H1 (cell line): ENCODE measurements around the gene SENP6. TPM values are rescaled to one million over a fixed set of nuclear protein-coding genes. Genes with fewer than 3 reads are reported as not detected.

Experiments used
- CTCF ChIA-PET: fragments of 300-600 bp; sonication (Branson Sonifier 250); formaldehyde crosslinking; loops from one replicate; lab custom pipeline; 2021; ENCODE audit not compliant: partially characterized antibody; lab: Charles Lee
- POLR2A ChIA-PET: fragments of 300-600 bp; sonication (Branson Sonifier 250); formaldehyde crosslinking; loops from one replicate; lab custom pipeline; 2021; ENCODE audit warnings: inconsistent platforms; ENCODE audit not compliant: partially characterized antibody; lab: Charles Lee
- DNase-seq, 2 experiments: peaks; one replicate each; pipeline versions ENCODE4 v3.0.0 to v3.0.0-alpha.2; 2010 to 2022; ENCODE audit warnings: low spot score in 2 of 2, low read depth in 1 of 2, mixed read lengths in 1 of 2
- FAIRE-seq: peaks from 2 replicates; lab custom pipeline; 2011; peaks lifted over from hg19 to GRCh38; lab: Jason Lieb, UNC
- H2AFZ ChIP-seq: 2 replicates; pipeline ENCODE4 v1.8.1; 2012; ENCODE audit warnings: low read length, inconsistent platforms
- H2AK5ac ChIP-seq: 2 replicates; pipeline ENCODE4 v1.6.1; 2013; ENCODE audit warnings: low read depth, low read length
- H2BK120ac ChIP-seq: replicated peaks from 2 replicates; pipeline ENCODE3; 2013; ENCODE audit warnings: low read depth, low read length, inconsistent platforms
- H2BK12ac ChIP-seq: 2 replicates; pipeline ENCODE4 v1.6.1; 2013; ENCODE audit warnings: low read depth, low read length
- H2BK15ac ChIP-seq: 2 replicates; pipeline ENCODE4 v1.6.1; 2013; ENCODE audit warnings: low read length
- H2BK20ac ChIP-seq: 2 replicates; pipeline ENCODE4 v1.6.1; 2013; ENCODE audit warnings: low read length
- H2BK5ac ChIP-seq: 2 replicates; pipeline ENCODE4 v1.6.1; 2013; ENCODE audit warnings: low read depth, low read length
- H3K14ac ChIP-seq: 2 replicates; pipeline ENCODE4 v1.6.1; 2013; ENCODE audit warnings: inconsistent platforms; ENCODE audit not compliant: insufficient read length
- H3K18ac ChIP-seq: 2 replicates; pipeline ENCODE4 v1.6.1; 2013; ENCODE audit warnings: low read length; ENCODE audit errors: extremely low read depth
- H3K23ac ChIP-seq: 2 replicates; pipeline ENCODE4 v1.6.1; 2013; ENCODE audit warnings: inconsistent platforms; ENCODE audit not compliant: insufficient read length
- H3K23me2 ChIP-seq: 2 replicates; pipeline ENCODE4 v1.6.1; 2013; ENCODE audit warnings: low read depth, low read length
- H3K27ac ChIP-seq: 2 replicates; pipeline ENCODE4 v1.6.1; 2011; ENCODE audit warnings: low read depth, low read length, inconsistent platforms
- H3K27me3 ChIP-seq, 4 experiments: replicated peaks in 1 of 4; 1 replicate in 1 of 4; 2 replicates in 3 of 4; pipeline versions ENCODE4 v1.6.1 to v1.8.1; 2011 to 2013; ENCODE audit warnings: low read length in 3 of 4, mild to moderate bottlenecking in 3 of 4, inconsistent platforms in 2 of 4, mixed read lengths in 2 of 4, moderate library complexity in 1 of 4; ENCODE audit not compliant: control insufficient read depth in 3 of 4, insufficient read depth in 3 of 4; ENCODE audit errors: extremely low read depth in 1 of 4
- H3K36me3 ChIP-seq, 4 experiments: 2 replicates each; pipeline versions ENCODE4 v1.6.1 to v1.8.1; 2011 to 2013; ENCODE audit warnings: mild to moderate bottlenecking in 4 of 4, low read length in 3 of 4, moderate library complexity in 2 of 4, control low read depth in 1 of 4, inconsistent platforms in 1 of 4; ENCODE audit not compliant: insufficient read depth in 4 of 4, control insufficient read depth in 2 of 4
- H3K4ac ChIP-seq: replicated peaks from 2 replicates; pipeline ENCODE3; 2013; ENCODE audit warnings: low read length, low read depth, mixed read lengths, inconsistent platforms; ENCODE audit not compliant: insufficient read length
- H3K4me1 ChIP-seq, 4 experiments: replicated peaks in 1 of 4; 1 replicate in 1 of 4; 2 replicates in 3 of 4; pipeline versions ENCODE4 v1.6.1 to v1.8.1; 2011 to 2013; ENCODE audit warnings: low read length in 3 of 4, inconsistent platforms in 2 of 4, mixed read lengths in 1 of 4; ENCODE audit not compliant: insufficient read depth in 4 of 4, control insufficient read depth in 3 of 4
- H3K4me2 ChIP-seq, 2 experiments: 2 replicates each; pipeline versions ENCODE4 v1.6.1 to v1.8.1; 2011 to 2013; ENCODE audit warnings: low read depth in 2 of 2, low read length in 2 of 2, control low read depth in 1 of 2, inconsistent platforms in 1 of 2, mild to moderate bottlenecking in 1 of 2; ENCODE audit not compliant: insufficient read depth in 1 of 2
- H3K4me3 ChIP-seq, 4 experiments: fragments of 200-600, 300-600 bp in 1 of 4; sonication (generic), shearing (Covaris generic), sonication (Bioruptor Twin) in 1 of 4; 2 replicates each; pipeline versions ENCODE4 v1.5.1 to v1.8.1; 2011 to 2016; ENCODE audit warnings: low read length in 4 of 4, low read depth in 3 of 4, control low read depth in 2 of 4, inconsistent platforms in 2 of 4, mild to moderate bottlenecking in 2 of 4, mixed read lengths in 1 of 4, moderate library complexity in 1 of 4; ENCODE audit not compliant: insufficient read depth in 2 of 4; ENCODE audit errors: extremely low read depth in 1 of 4
- H3K56ac ChIP-seq: replicated peaks from 2 replicates; pipeline ENCODE3; 2013; ENCODE audit warnings: low read depth, mild to moderate bottlenecking, mixed read lengths, low read length, inconsistent platforms; ENCODE audit not compliant: insufficient read length
- H3K79me1 ChIP-seq: 2 replicates; pipeline ENCODE4 v1.6.1; 2013; ENCODE audit warnings: low read depth, low read length, control low read depth
- H3K79me2 ChIP-seq, 2 experiments: 2 replicates each; pipeline versions ENCODE4 v1.6.1 to v1.8.1; 2012 to 2013; ENCODE audit warnings: low read length in 2 of 2, mild to moderate bottlenecking in 2 of 2, inconsistent platforms in 1 of 2; ENCODE audit not compliant: insufficient read depth in 2 of 2, control insufficient read depth in 1 of 2
- H3K9ac ChIP-seq, 4 experiments: replicated peaks in 1 of 4; 1 replicate in 1 of 4; 2 replicates in 3 of 4; pipeline versions ENCODE4 v1.6.1 to v1.8.1; 2011 to 2013; ENCODE audit warnings: low read depth in 3 of 4, low read length in 3 of 4, control low read depth in 2 of 4, mild to moderate bottlenecking in 2 of 4, moderate library complexity in 2 of 4, inconsistent platforms in 1 of 4; ENCODE audit errors: extremely low read depth in 1 of 4
- H3K9me3 ChIP-seq, 2 experiments: 2 replicates each; pipeline versions ENCODE4 v1.6.1 to v1.8.1; 2012 to 2013; ENCODE audit warnings: mild to moderate bottlenecking in 2 of 2, moderate library complexity in 2 of 2, control low read depth in 1 of 2, inconsistent platforms in 1 of 2, low read depth in 1 of 2, low read length in 1 of 2, mixed read lengths in 1 of 2; ENCODE audit not compliant: insufficient read depth in 2 of 2
- H4K20me1 ChIP-seq, 2 experiments: replicated peaks in 1 of 2; 2 replicates each; pipeline versions ENCODE3 to v1.8.1; 2011 to 2013; ENCODE audit warnings: inconsistent platforms in 2 of 2, low read length in 2 of 2, mild to moderate bottlenecking in 1 of 2; ENCODE audit not compliant: insufficient read depth in 2 of 2, control insufficient read depth in 1 of 2
- H4K5ac ChIP-seq: 2 replicates; pipeline ENCODE4 v1.6.1; 2013; ENCODE audit warnings: low read length, low read depth, mixed read lengths, inconsistent platforms; ENCODE audit not compliant: insufficient read length
- H4K8ac ChIP-seq: 2 replicates; pipeline ENCODE4 v1.8.0; 2013; ENCODE audit warnings: mild to moderate bottlenecking, moderate library complexity, low read length, inconsistent platforms; ENCODE audit not compliant: insufficient read depth; ENCODE audit errors: extremely low read depth
- H4K91ac ChIP-seq: replicated peaks from 2 replicates; pipeline ENCODE3; 2013; ENCODE audit warnings: low read length, mixed read lengths, inconsistent platforms; ENCODE audit not compliant: insufficient read length
- BACH1 ChIP-seq: IDR thresholded peaks from 2 replicates; pipeline ENCODE4 v1.6.1; 2012; ENCODE audit warnings: low read length, improper control_type of control experiment
- CBX5 ChIP-seq: fragments of 300-800, 300-1000 bp; sonication (generic); IDR thresholded peaks from 2 replicates; pipeline ENCODE4 v1.7.1; 2016; ENCODE audit warnings: antibody characterized with exemption, low read length, low read depth
- CBX8 ChIP-seq: fragments of 300-800, 300-1000 bp; sonication (generic); IDR thresholded peaks from 2 replicates; pipeline ENCODE4 v1.7.1; 2016; ENCODE audit warnings: low read depth, low read length, borderline replicate concordance
- CHD2 ChIP-seq: IDR thresholded peaks from 2 replicates; pipeline ENCODE4 v1.6.1; 2012; ENCODE audit warnings: low read length, improper control_type of control experiment
- E2F6 ChIP-seq: IDR thresholded peaks from 2 replicates; pipeline ENCODE4 v1.6.1; 2012; ENCODE audit warnings: inconsistent platforms
- GABPA ChIP-seq: IDR thresholded peaks from 2 replicates; pipeline ENCODE4 v1.6.1; 2011; ENCODE audit warnings: mild to moderate bottlenecking, low read length, moderate library complexity, borderline replicate concordance; ENCODE audit not compliant: insufficient read depth
- MAFK ChIP-seq: IDR thresholded peaks from 2 replicates; pipeline ENCODE4 v1.6.1; 2012; ENCODE audit warnings: low read depth, mild to moderate bottlenecking, improper control_type of control experiment, low read length
- POLR2A ChIP-seq, 2 experiments: IDR thresholded peaks; 1 replicate in 1 of 2; 2 replicates in 1 of 2; pipeline ENCODE4 v1.6.1; 2011; ENCODE audit warnings: low read depth in 2 of 2, low read length in 2 of 2, mild to moderate bottlenecking in 2 of 2; ENCODE audit errors: control extremely low read depth in 1 of 2
- POU5F1 ChIP-seq: IDR thresholded peaks from 2 replicates; pipeline ENCODE4 v1.6.1; 2011; ENCODE audit warnings: low read depth, mild to moderate bottlenecking, low read length, moderate library complexity
- RAD21 ChIP-seq, 2 experiments: IDR thresholded peaks in 1 of 2; conservative IDR thresholded peaks in 1 of 2; 2 replicates each; pipeline ENCODE4 v1.6.1; 2011; ENCODE audit warnings: low read depth in 2 of 2, low read length in 2 of 2, improper control_type of control experiment in 1 of 2, inconsistent platforms in 1 of 2, mild to moderate bottlenecking in 1 of 2, moderate library complexity in 1 of 2
- RNF2 ChIP-seq: fragments of 200-900, 300-1000 bp; sonication (generic); IDR thresholded peaks from 2 replicates; pipeline ENCODE4 v1.7.1; 2016; ENCODE audit warnings: borderline replicate concordance, low read depth, mild to moderate bottlenecking, antibody characterized with exemption, low read length; ENCODE audit not compliant: poor library complexity, severe bottlenecking; ENCODE audit errors: missing control alignments
- SIRT6 ChIP-seq: IDR thresholded peaks from one replicate; pipeline ENCODE4 v1.7.1; 2012; ENCODE audit warnings: low read length, inconsistent platforms
- SP1 ChIP-seq: IDR thresholded peaks from 2 replicates; pipeline ENCODE4 v1.6.1; 2011; ENCODE audit warnings: low read depth, low read length
- SUZ12 ChIP-seq: fragments of 200-600 bp; sonication (generic); IDR thresholded peaks from 2 replicates; pipeline ENCODE4 v1.6.1; 2012; ENCODE audit warnings: mild to moderate bottlenecking, inconsistent platforms, low read length, moderate library complexity, mixed read lengths
- TEAD4 ChIP-seq: IDR thresholded peaks from 2 replicates; pipeline ENCODE4 v1.6.1; 2012; ENCODE audit warnings: low read depth, low read length, inconsistent platforms, mixed read lengths
- WGBS, 2 experiments: shearing (Covaris generic) in 1 of 2; methylation state at CpG; one replicate each; pipeline versions ENCODE4 v1.1.6 to v1.1.7; 2013 to 2015; ENCODE audit warnings: low lambda C conversion rate in 2 of 2, mixed read lengths in 2 of 2, inconsistent platforms in 1 of 2, low coverage in 1 of 2, missing lambda C conversion rate in 1 of 2; ENCODE audit not compliant: insufficient replicate concordance in 2 of 2, insufficient coverage in 1 of 2, insufficient read length in 1 of 2; ENCODE audit errors: extremely low coverage in 1 of 2, missing lambda C conversion rate in 1 of 2; 5-methylcytosine and 5-hydroxymethylcytosine counted together
- polyA plus RNA-seq, 7 experiments: library from polyadenylated mRNA; depleted of rRNA in 3 of 7; stranded (reverse) in 5 of 7; unstranded in 2 of 7; fragments of >200 nt in 5 of 7; fragments of 200-250 nt in 2 of 7; gene quantifications; 1 replicate in 5 of 7; 2 replicates in 1 of 7; 4 replicates in 1 of 7; pipeline versions ENCODE4 v1.2.1 to v1.2.3, GENCODE V29; 2011 to 2013; ENCODE audit warnings: missing spikeins in 2 of 7, mixed read lengths in 2 of 7
- total RNA-seq: library from RNA; stranded (reverse); fragmentation: NEBNext Ultra II Directional; extraction: Animal tissue kit (Norgen Biotek cat#: 25700); gene quantifications from 2 replicates; pipeline ENCODE4 v1.2.1, GENCODE V29; 2021

The SENP6 gene
- total and polyA plus RNA-seq, 2 of the 8 experiments (the other 6 are each of a cell fraction or from before 2014, with no cell fraction given) = 13.8 to 103 TPM

- Histone ChIP-seq H3K36me3 (no peaks in the 10 kb centered on the region), H3K27ac (no peak overlapping the region), H3K4me3 (no peak overlapping the region), H3K4me1 (no peaks in the 10 kb centered on the region), H2AFZ (no peak overlapping the region), H3K79me1 (no peaks in the 10 kb centered on the region), H3K56ac (no peak overlapping the region), H3K23me2 (no peaks in the 10 kb centered on the region), H2BK20ac (no peak overlapping the region), H3K9me3 (peaks cover 11 to 16% of the 10 kb centered on the region in 2 experiments; a peak in 3 of 4 replicates), H2BK15ac (no peak overlapping the region), H3K18ac (no peak overlapping the region), H4K5ac (no peak overlapping the region), H2AK5ac (no peak overlapping the region), H2BK5ac (no peak overlapping the region), H3K27me3 (no peaks in the 10 kb centered on the region), H3K4me2 (no peak overlapping the region), H2BK120ac (no peak overlapping the region), H3K23ac (no peak overlapping the region), H3K79me2 (no peaks in the 10 kb centered on the region), H2BK12ac (no peak overlapping the region), H4K91ac (no peak overlapping the region), H3K4ac (no peak overlapping the region), H3K9ac (no peak overlapping the region), H4K8ac (no peak overlapping the region), H4K20me1 (no peaks in the 10 kb centered on the region), H3K14ac (no peak overlapping the region)
- DNase-seq (no peak), FAIRE-seq (no peak)
- CTCF ChIA-PET = no interaction called here
- POLR2A ChIA-PET = no interaction called here
- TF ChIP-seq RNF2 (no peak), CBX5 (no peak), SIRT6 (no peak), SUZ12 (no peak), MAFK (no peak), BACH1 (no peak), POLR2A (IDR thresholded peaks at IDR 0.05; ENCODE audit: control extremely low read depth in 1 of 2, low read depth in 2 of 2, low read length in 2 of 2) (no peak), E2F6 (no peak), POU5F1 (no peak), TEAD4 (no peak), RAD21 (IDR thresholded peaks at IDR 0.05 in 1 of 2, conservative IDR thresholded peaks at IDR 0.05 in 1 of 2; ENCODE audit: low read depth in 2 of 2, low read length in 2 of 2) (no peak), CBX8 (no peak), CHD2 (no peak), SP1 (no peak), GABPA (no peak)
- 89% methylated on average over 6 of the region's 6 CpGs; no CpG with 5 or more reads in 1 of the 2 experiments for WGBS, 2 experiments
These were observed 33.6 kb upstream of the SENP6 start for GRCh38 chr6:75568100-75568499.
